Esophagus squamous epithelium (tissue), 4 donors: ENCODE measurements around the gene ICOSLG. TPM values are rescaled to one million over a fixed set of nuclear protein-coding genes. Genes with fewer than 3 reads are reported as not detected.

Experiments
- small RNA-seq, 4 donors: library from RNA; depleted of rRNA; stranded (forward); fragments of <200 nt; gene quantifications; one replicate each; pipeline ENCODE3, GENCODE V24; 2016
- total RNA-seq, 4 donors: library from RNA; depleted of rRNA; stranded (reverse); fragments of >200 nt; gene quantifications; one replicate each; pipeline ENCODE4 v1.1.0, GENCODE V29; 2016

ICOSLG gene
- total RNA-seq, 4 donors from 2014 or later: 2.3 to 4.6 (median 2.5) TPM

Small RNA genes within 50 kb of the gene (small RNA-seq; reads per million reads assigned to genes)
- 0 reads per million in 4 donors for gene AP001059.3

Other genes with a start within 250 kb of the ICOSLG start
- gene TRAPPC10, start 228.6 kb downstream of the ICOSLG start, total RNA-seq: 10 to 100 TPM; 16.8 to 26.6 (median 20.7) TPM
- 10 to 100 TPM in 1 of 4 donors, 1 to 10 TPM in 3; 5.4 to 18.3 (median 6.6) TPM for gene PWP2, start 133.5 kb downstream of the ICOSLG start, total RNA-seq
- gene GATD3, start 107.3 kb downstream of the ICOSLG start, total RNA-seq: 10 to 100 TPM in 2 of 4 donors, 1 to 10 TPM in 2; 4.2 to 23.8 (median 9.0) TPM
- not detected for gene DNMT3L, start 21.0 kb upstream of the ICOSLG start, total RNA-seq
- gene AIRE, start 44.9 kb upstream of the ICOSLG start, total RNA-seq: not detected
- gene PFKL, start 59.1 kb upstream of the ICOSLG start, total RNA-seq: 100 to 1,000 TPM in 1 of 4 donors, 10 to 100 TPM in 3; 81.3 to 135 (median 94.6) TPM
- gene CFAP410, start 98.4 kb upstream of the ICOSLG start, total RNA-seq: 10 to 100 TPM in 2 of 4 donors, 1 to 10 TPM in 2; 7.9 to 21.8 (median 13.7) TPM
- 1 to 10 TPM in 3 of 4 donors, under 1 TPM in 1; 0.40 to 6.9 (median 2.5) TPM for gene TRPM2, start 112.7 kb upstream of the ICOSLG start, total RNA-seq
- 1 to 10 TPM in 2 of 4 donors, under 1 TPM in 2; 0.57 to 2.9 (median 1.1) TPM for gene LRRC3, start 214.6 kb upstream of the ICOSLG start, total RNA-seq